Right kidney (tissue), 1 donor: ENCODE results near the gene FAM53B.

Source experiments
- DNase-seq: peaks from one replicate; pipeline ENCODE4 v3.0.0-alpha.2; 2016

The FAM53B gene

GRCh38 chr10:124679401-124679800 lies 64.8 kb downstream of the FAM53B start:
- DNase-seq, result no peak

- no peak for DNase-seq
Observed at GRCh38 chr10:124678557-124679240, 65.5 kb downstream of the FAM53B start.

GRCh38 chr10:124677749-124678556 lies 66.2 kb downstream of the FAM53B start:
- no peak for DNase-seq

GRCh38 chr10:124677293-124677699 lies 66.9 kb downstream of the FAM53B start:
- DNase-seq, result no peak

GRCh38 chr10:124676416-124677062 lies 67.6 kb downstream of the FAM53B start:
- DNase-seq, result no peak

- no peak for DNase-seq
Observed at GRCh38 chr10:124675824-124676223, 68.4 kb downstream of the FAM53B start.

- no peak for DNase-seq
Observed at GRCh38 chr10:124675261-124675660, 68.9 kb downstream of the FAM53B start.

- no peak for DNase-seq
Observed at GRCh38 chr10:124674768-124675222, 69.4 kb downstream of the FAM53B start.

- no peak for DNase-seq
Observed at GRCh38 chr10:124672181-124672638, 72.0 kb downstream of the FAM53B start.

GRCh38 chr10:124671486-124672075 lies 72.6 kb downstream of the FAM53B start:
- DNase-seq, result no peak

- no peak for DNase-seq
Observed at GRCh38 chr10:124670849-124671248, 73.3 kb downstream of the FAM53B start.

- DNase-seq, result no peak
Observed at GRCh38 chr10:124669824-124670654, 74.1 kb downstream of the FAM53B start.

GRCh38 chr10:124669141-124669823 lies 74.9 kb downstream of the FAM53B start:
- no peak for DNase-seq

GRCh38 chr10:124668517-124669051 lies 75.6 kb downstream of the FAM53B start:
- no peak for DNase-seq

GRCh38 chr10:124667425-124668345 lies 76.5 kb downstream of the FAM53B start:
- no peak for DNase-seq

- DNase-seq, result no peak
Observed at GRCh38 chr10:124666494-124666893, 77.7 kb downstream of the FAM53B start.

- DNase-seq, result no peak
Observed at GRCh38 chr10:124665980-124666379, 78.2 kb downstream of the FAM53B start.

GRCh38 chr10:124665558-124665957 lies 78.6 kb downstream of the FAM53B start:
- no peak for DNase-seq

GRCh38 chr10:124665091-124665490 lies 79.1 kb downstream of the FAM53B start:
- DNase-seq, result no peak
